HepG2 (cell line): ENCODE data around the gene DPH5. TPM values are rescaled to one million over a fixed set of nuclear protein-coding genes. Genes with fewer than 3 reads are reported as not detected.
"Not testable (repeated sequence)": the region's sequence is repeated elsewhere in the genome, so short reads cannot be mapped to it uniquely, and the experiment has no call there.

Experiments
- AHDC1 ChIP-seq: sonication (generic); formaldehyde crosslinking; IDR thresholded peaks from 2 replicates; pipeline ENCODE4 v1.5.1; 2020; ENCODE audit warnings: mild to moderate bottlenecking, missing genetic modification reagents, borderline replicate concordance
- BCL6 ChIP-seq: IDR thresholded peaks from 2 replicates; pipeline ENCODE4 v1.6.1; 2016; ENCODE audit warnings: missing genetic modification reagents, missing compliant biosample characterization
- CTCF ChIP-seq: sonication (generic); formaldehyde crosslinking; IDR thresholded peaks from 2 replicates; pipeline ENCODE4 v1.5.0; 2020; ENCODE audit warnings: mild to moderate bottlenecking, missing genetic modification reagents, moderate library complexity
- ELF1 ChIP-seq: sonication (generic); formaldehyde crosslinking; IDR thresholded peaks from 2 replicates; pipeline ENCODE4 v1.4.0; 2020; ENCODE audit warnings: missing genetic modification reagents
- ETV5 ChIP-seq: IDR thresholded peaks from 2 replicates; pipeline ENCODE4 v1.6.1; 2018; ENCODE audit warnings: missing biosample characterization, missing genetic modification reagents, inconsistent platforms, borderline replicate concordance
- GATAD2A ChIP-seq: IDR thresholded peaks from 2 replicates; pipeline ENCODE4 v1.6.1; 2016
- IRF2 ChIP-seq: IDR thresholded peaks from 2 replicates; pipeline ENCODE4 v1.6.1; 2018; ENCODE audit warnings: missing genetic modification reagents, missing compliant biosample characterization
- PAXIP1 ChIP-seq: sonication (generic); formaldehyde crosslinking; conservative IDR thresholded peaks from 2 replicates; pipeline ENCODE4 v1.4.0; 2020; ENCODE audit warnings: mild to moderate bottlenecking, missing genetic modification reagents, moderate library complexity
- SOX13 ChIP-seq, 3 experiments: fragments of 450-650 bp in 1 of 3; sonication (generic) in 1 of 3; formaldehyde crosslinking in 1 of 3; IDR thresholded peaks in 2 of 3; conservative IDR thresholded peaks in 1 of 3; 2 replicates each; pipeline versions ENCODE4 v1.5.0 to v1.6.1; 2016 to 2020; ENCODE audit warnings: antibody characterized with exemption in 1 of 3, mild to moderate bottlenecking in 1 of 3, missing compliant biosample characterization in 1 of 3, missing genetic modification reagents in 1 of 3, moderate library complexity in 1 of 3
- ZBTB4 ChIP-seq: sonication (generic); formaldehyde crosslinking; IDR thresholded peaks from 2 replicates; pipeline ENCODE4 v1.4.0; 2020; ENCODE audit warnings: missing genetic modification reagents, mild to moderate bottlenecking, borderline replicate concordance
- ZNF292 ChIP-seq: sonication (generic); formaldehyde crosslinking; IDR thresholded peaks from 2 replicates; pipeline ENCODE4 v1.8.1; 2022; ENCODE audit warnings: mild to moderate bottlenecking, low read depth, missing genetic modification reagents, borderline replicate concordance
- ZNF501 ChIP-seq: sonication (generic); formaldehyde crosslinking; IDR thresholded peaks from 2 replicates; pipeline ENCODE4 v1.5.1; 2020; ENCODE audit warnings: mild to moderate bottlenecking, moderate library complexity, missing genetic modification reagents
- polyA plus RNA-seq, 8 experiments: library from polyadenylated mRNA; depleted of rRNA in 3 of 8; stranded (reverse) in 7 of 8; unstranded in 1 of 8; fragments of >200 nt; fragmentation: Illumina TruSeq in 4 of 8; extraction: Trizol in 4 of 8; gene quantifications; 2 replicates each; pipeline versions ENCODE4 v1.2.1 to v1.2.3, GENCODE V29; 2011 to 2016; ENCODE audit warnings: low read depth in 4 of 8, missing spikeins in 1 of 8, mixed read lengths in 1 of 8; ENCODE audit not compliant: insufficient read depth in 1 of 8
- total RNA-seq, 5 experiments: library from RNA; depleted of rRNA; stranded (reverse); fragments of >200 nt; fragmentation: Illumina TruSeq; extraction: Trizol; gene quantifications; 2 replicates each; pipeline ENCODE4 v1.2.3, GENCODE V29; 2016; ENCODE audit warnings: low read depth in 1 of 5

Gene DPH5
- total and polyA plus RNA-seq, 2 of the 13 experiments (the other 11 are each of a cell fraction or from before 2014, with no cell fraction given), result 53.2 to 79.6 TPM

GRCh38 chr1:100949515-100950158 lies 75.9 kb downstream of the DPH5 start (continued):
- 0 out of 2 replicates have a peak, but pooled peaks have one; percentile 28 for TF ChIP-seq ZBTB4
- TF ChIP-seq ZNF501 (CRISPR knock-in tag), result peak; percentile 21; the same call in 1 of the 2 replicates
- not testable (repeated sequence) for TF ChIP-seq SOX13 (IDR thresholded peaks at IDR 0.05)
- peak in 1 of 2 experiments; percentile 55; a peak in 2 of 4 replicates for TF ChIP-seq SOX13 (CRISPR knock-in tag; conservative IDR thresholded peaks at IDR 0.05 in 1 of 2, IDR thresholded peaks at IDR 0.05 in 1 of 2)
- TF ChIP-seq ELF1 (CRISPR knock-in tag), result peak; percentile 33; the same call in 1 of the 2 replicates
- TF ChIP-seq AHDC1 (CRISPR knock-in tag), result peak; percentile 36; the same call in 1 of the 2 replicates
- peak; percentile 37; the same call in 1 of the 2 replicates for TF ChIP-seq BCL6 (CRISPR knock-in tag)
- TF ChIP-seq CTCF, result 0 out of 2 replicates have a peak, but pooled peaks have one; percentile 4
- TF ChIP-seq PAXIP1, result peak; percentile 69; the same call in 1 of the 2 replicates
- 0 out of 2 replicates have a peak, but pooled peaks have one; percentile 52 for TF ChIP-seq GATAD2A (CRISPR knock-in tag)
- TF ChIP-seq IRF2 (CRISPR knock-in tag), result 0 out of 2 replicates have a peak, but pooled peaks have one; percentile 23
- peak; percentile 94 for TF ChIP-seq ZNF292 (CRISPR knock-in tag)
- peak; percentile 35; the same call in 1 of the 2 replicates for TF ChIP-seq ETV5 (CRISPR knock-in tag)
